PC-9 (cell line): Measurements from ENCODE around the gene LAMTOR4. TPM values are rescaled to one million over a fixed set of nuclear protein-coding genes. Genes with fewer than 3 reads are reported as not detected.

Source experiments
- BruUV-seq: library from RNA; stranded (reverse); fragments of 400-500 nt; replicated peaks from 2 replicates; lab custom pipeline; 2021; lab: Mats Ljungman, UMichigan
- CTCF ChIA-PET: fragments of 300-600 bp; sonication (Branson Sonifier 250); formaldehyde crosslinking; loops from one replicate; lab custom pipeline; 2022; ENCODE audit warnings: antibody characterized with exemption; lab: Charles Lee
- POLR2A ChIA-PET: fragments of 300-600 bp; sonication (Branson Sonifier 250); formaldehyde crosslinking; loops from one replicate; lab custom pipeline; 2022; ENCODE audit warnings: antibody characterized with exemption; ENCODE audit not compliant: unreplicated experiment; lab: Charles Lee
- DNase-seq, 2 experiments: peaks; one replicate each; pipeline versions ENCODE4 v3.0.0 to v3.0.0-alpha.2; 2015 to 2022; ENCODE audit warnings: mixed read lengths in 1 of 2
- H2AFZ ChIP-seq: fragments of 200-600 bp; sonication (generic); 2 replicates; pipeline ENCODE4 v1.8.1; 2017; ENCODE audit warnings: antibody characterized with exemption
- H3F3A ChIP-seq: fragments of 200-600 bp; sonication (generic); 2 replicates; pipeline ENCODE4 v1.8.1; 2017; ENCODE audit warnings: antibody characterized with exemption, mild to moderate bottlenecking, low read depth; ENCODE audit not compliant: insufficient read depth
- H3K27ac ChIP-seq: fragments of 200-600 bp; sonication (generic); 2 replicates; pipeline ENCODE4 v1.6.1; 2016; ENCODE audit warnings: mixed run types
- H3K27me3 ChIP-seq: fragments of 200-600 bp; sonication (generic); 2 replicates; pipeline ENCODE4 v1.6.1; 2016; ENCODE audit warnings: low read depth, mixed run types; ENCODE audit not compliant: insufficient read depth
- H3K36me3 ChIP-seq: fragments of 200-600 bp; sonication (generic); 2 replicates; pipeline ENCODE4 v1.6.1; 2016; ENCODE audit warnings: low read depth, mixed run types
- H3K4me1 ChIP-seq: fragments of 200-600 bp; sonication (generic); replicated peaks from 2 replicates; pipeline ENCODE4 v1.6.1; 2016; ENCODE audit warnings: mixed run types; ENCODE audit not compliant: insufficient read depth
- H3K4me2 ChIP-seq: fragments of 200-600 bp; sonication (generic); 2 replicates; pipeline ENCODE4 v1.6.1; 2017; ENCODE audit warnings: mixed run types
- H3K4me3 ChIP-seq: fragments of 200-600 bp; sonication (generic); 2 replicates; pipeline ENCODE4 v1.6.1; 2016; ENCODE audit warnings: mixed run types
- H3K79me2 ChIP-seq: fragments of 200-600 bp; sonication (generic); 2 replicates; pipeline ENCODE4 v1.6.1; 2017; ENCODE audit warnings: low read depth, mixed run types
- H3K9me2 ChIP-seq: fragments of 200-600 bp; sonication (generic); 2 replicates; pipeline ENCODE4 v1.8.1; 2017; ENCODE audit warnings: mild to moderate bottlenecking; ENCODE audit not compliant: insufficient read depth
- H3K9me3 ChIP-seq: fragments of 200-600 bp; sonication (generic); 2 replicates; pipeline ENCODE4 v1.8.1; 2016; ENCODE audit warnings: low read depth; ENCODE audit not compliant: insufficient read depth
- H4K20me1 ChIP-seq: fragments of 200-600 bp; sonication (generic); 2 replicates; pipeline ENCODE4 v1.8.1; 2017; ENCODE audit not compliant: insufficient read depth
- CTCF ChIP-seq: fragments of 200-600 bp; sonication (generic); conservative IDR thresholded peaks from 2 replicates; pipeline ENCODE4 v1.6.1; 2017; ENCODE audit warnings: mixed run types, antibody characterized with exemption, mild to moderate bottlenecking, moderate library complexity
- EZH2 ChIP-seq: fragments of 200-600 bp; sonication (generic); IDR thresholded peaks from 2 replicates; pipeline ENCODE4 v1.8.0; 2017; ENCODE audit warnings: antibody characterized with exemption, low read depth
- intact Hi-C: fragments of 100-400 bp; cut with micrococcal nuclease; formaldehyde crosslinking; loops from one replicate; pipeline ENCODE4 v1.10.0; 2022; ENCODE audit not compliant: unreplicated experiment
- total RNA-seq: library from RNA; stranded (reverse); gene quantifications from 2 replicates; pipeline ENCODE4 v1.2.3, GENCODE V29; 2021

LAMTOR4 gene
- total RNA-seq, 1 experiment from 2014 or later: 160 TPM

- TF ChIP-seq CTCF: no peak
- no peak for TF ChIP-seq EZH2
- peaks cover 18% of the 10 kb centered on the region for H4K20me1 ChIP-seq
- POLR2A ChIA-PET: interaction anchor here (0.7 kb wide), 1 partner anchor 70 kb away, joined by 4 read pairs; no protein-coding TSS in a partner anchor
- peaks cover 60% of the 10 kb centered on the region for H3F3A ChIP-seq
- H3K27ac ChIP-seq: peak overlapping the region; percentile 55; the same call in 1 of the 2 replicates
- H3K9me2 ChIP-seq: no peaks in the 10 kb centered on the region
- peak overlapping the region; percentile 86 for H3K4me3 ChIP-seq
- peaks cover 22% of the 10 kb centered on the region for H3K79me2 ChIP-seq
- peak overlapping the region; percentile 82 for H3K4me2 ChIP-seq
- TSS peak; percentile 52 for BruUV-seq
- peaks cover 4% of the 10 kb centered on the region; the same call in 1 of the 2 replicates for H3K36me3 ChIP-seq
- intact Hi-C loops: no loop called here
- H3K4me1 ChIP-seq: peaks cover 42% of the 10 kb centered on the region
- no peak for DNase-seq
- H3K9me3 ChIP-seq: no peaks in the 10 kb centered on the region
- peak overlapping the region; percentile 80 for H2AFZ ChIP-seq
- CTCF ChIA-PET: no interaction called here
- no peaks in the 10 kb centered on the region for H3K27me3 ChIP-seq
Observed at GRCh38 chr7:100159099-100159623, 10.4 kb downstream of the LAMTOR4 start.

- BruUV-seq: no TSS peak
- H3K9me2 ChIP-seq: no peaks in the 10 kb centered on the region
- H3K4me1 ChIP-seq: peaks cover 33% of the 10 kb centered on the region
- H4K20me1 ChIP-seq: peaks cover 9% of the 10 kb centered on the region
- TF ChIP-seq EZH2 (no peak), CTCF (no peak)
- POLR2A ChIA-PET: no interaction called here
- peaks cover 22% of the 10 kb centered on the region for H3K79me2 ChIP-seq
- H3K4me2 ChIP-seq: no peak overlapping the region
- H3K9me3 ChIP-seq: no peaks in the 10 kb centered on the region
- intact Hi-C loops: no loop called here
- peaks cover 51% of the 10 kb centered on the region for H3F3A ChIP-seq
- H2AFZ ChIP-seq: no peak overlapping the region
- no peak for DNase-seq
- CTCF ChIA-PET: no interaction called here
- no peak overlapping the region for H3K4me3 ChIP-seq
- no peak overlapping the region for H3K27ac ChIP-seq
- no peaks in the 10 kb centered on the region for H3K27me3 ChIP-seq
- peaks cover 4% of the 10 kb centered on the region; the same call in 1 of the 2 replicates for H3K36me3 ChIP-seq
Observed at GRCh38 chr7:100160067-100160466, 11.3 kb downstream of the LAMTOR4 start.

- no peak overlapping the region for H3K4me3 ChIP-seq
Observed at GRCh38 chr7:100163006-100163531, 14.4 kb downstream of the LAMTOR4 start.

More at GRCh38 chr7:100163006-100163531, 14.4 kb downstream of the LAMTOR4 start:
- Histone ChIP-seq H3F3A (peaks cover 23% of the 10 kb centered on the region), H3K9me3 (no peaks in the 10 kb centered on the region), H3K27ac (no peak overlapping the region), H3K36me3 (no peaks in the 10 kb centered on the region), H4K20me1 (no peaks in the 10 kb centered on the region), H2AFZ (no peak overlapping the region), H3K27me3 (peaks cover 18% of the 10 kb centered on the region; the same call in 1 of the 2 replicates), H3K4me1 (peaks cover 15% of the 10 kb centered on the region), H3K4me2 (peak overlapping the region; percentile 59), H3K9me2 (no peaks in the 10 kb centered on the region), H3K79me2 (0 out of 2 replicates have a peak, but pooled peaks cover 1% of the 10 kb centered on the region)
- DNase-seq: peak; percentile 69 to 78
- intact Hi-C loops: no loop called here
- ChIA-PET CTCF (interaction anchor here (0.6 to 0.7 kb wide), 3 partner anchors 500 to 1494 kb away, joined by 6 to 13 read pairs (median 9); no protein-coding TSS in a partner anchor), POLR2A (interaction anchor here (0.6 kb wide), 2 partner anchors 16 to 63 kb away, joined by 3 to 14 read pairs; no protein-coding TSS in a partner anchor)
- no TSS peak for BruUV-seq
- no peak for TF ChIP-seq CTCF
- TF ChIP-seq EZH2: no peak
